PC-3 (cell line): ENCODE results near the gene FGD5. TPM values are rescaled to one million over a fixed set of nuclear protein-coding genes. Genes with fewer than 3 reads are reported as not detected.

Experiments
- ATAC-seq: fragments of 200-7000 bp; cut with Tn5 transposase; 2 replicates; pipeline ENCODE4 v1.9.1; 2020; ENCODE audit warnings: mild to moderate bottlenecking, moderate library complexity
- BruUV-seq: library from RNA; stranded (reverse); fragments of 400-500 nt; replicated peaks from 2 replicates; lab custom pipeline; 2021; lab: Mats Ljungman, UMichigan
- CTCF ChIA-PET: fragments of 300-600 bp; sonication (Branson Sonifier 250); formaldehyde crosslinking; loops from one replicate; lab custom pipeline; 2022; ENCODE audit warnings: antibody characterized with exemption; lab: Charles Lee
- POLR2A ChIA-PET: fragments of 300-600 bp; sonication (Branson Sonifier 250); formaldehyde crosslinking; loops from one replicate; lab custom pipeline; 2022; ENCODE audit warnings: antibody characterized with exemption; ENCODE audit not compliant: unreplicated experiment; lab: Charles Lee
- DNase-seq: peaks from one replicate; pipeline ENCODE4 v3.0.0-alpha.2; 2015
- H2AFZ ChIP-seq: fragments of 300-600 bp; sonication (generic); 2 replicates; pipeline ENCODE4 v1.6.0; 2016; ENCODE audit warnings: antibody characterized with exemption, low read length
- H3F3A ChIP-seq: fragments of 300-600 bp; sonication (generic); one replicate; pipeline ENCODE4 v1.6.0; 2017; ENCODE audit warnings: antibody characterized with exemption, low read length, control low read depth, mild to moderate bottlenecking; ENCODE audit not compliant: unreplicated experiment
- H3K27ac ChIP-seq: fragments of 300-600 bp; sonication (generic); 2 replicates; pipeline ENCODE4 v1.5.1; 2016; ENCODE audit warnings: mild to moderate bottlenecking, low read length
- H3K27me3 ChIP-seq: fragments of 300-600 bp; sonication (generic); 2 replicates; pipeline ENCODE4 v1.6.1; 2016; ENCODE audit warnings: low read length, mixed read lengths
- H3K36me3 ChIP-seq: fragments of 300-600 bp; sonication (generic); 2 replicates; pipeline ENCODE4 v1.6.1; 2016; ENCODE audit warnings: low read depth, mixed run types, low read length, mixed read lengths
- H3K4me1 ChIP-seq: fragments of 300-600 bp; sonication (generic); 2 replicates; pipeline ENCODE4 v1.5.1; 2016; ENCODE audit warnings: low read length; ENCODE audit not compliant: insufficient read depth
- H3K4me2 ChIP-seq: fragments of 300-600 bp; sonication (generic); 2 replicates; pipeline ENCODE4 v1.6.0; 2016; ENCODE audit warnings: low read length
- H3K4me3 ChIP-seq: fragments of 300-600 bp; sonication (generic); 2 replicates; pipeline ENCODE4 v1.5.1; 2016; ENCODE audit warnings: mild to moderate bottlenecking, low read length, mixed read lengths
- H3K79me2 ChIP-seq: fragments of 300-600 bp; sonication (generic); 2 replicates; pipeline ENCODE4 v1.6.1; 2017; ENCODE audit warnings: low read length, mixed read lengths
- H3K9ac ChIP-seq: fragments of 300-600 bp; sonication (generic); 2 replicates; pipeline ENCODE4 v1.6.0; 2016; ENCODE audit warnings: mild to moderate bottlenecking, low read length
- H3K9me2 ChIP-seq: fragments of 300-600 bp; sonication (generic); replicated peaks from 2 replicates; pipeline ENCODE4 v1.6.1; 2016; ENCODE audit warnings: mixed run types, low read length, mixed read lengths
- H3K9me3 ChIP-seq: fragments of 300-600 bp; sonication (generic); 2 replicates; pipeline ENCODE4 v1.6.1; 2016; ENCODE audit warnings: low read length, mixed read lengths
- H4K20me1 ChIP-seq: fragments of 300-600 bp; sonication (generic); 2 replicates; pipeline ENCODE4 v1.6.1; 2016; ENCODE audit warnings: low read length, mixed read lengths
- EZH2 ChIP-seq: fragments of 300-600 bp; sonication (generic); IDR thresholded peaks from one replicate; pipeline ENCODE4 v1.6.1; 2017; ENCODE audit warnings: antibody characterized with exemption, mild to moderate bottlenecking, low read length; ENCODE audit not compliant: unreplicated experiment
- EZH2phosphoT487 ChIP-seq: fragments of 300-600 bp; sonication (generic); IDR thresholded peaks from 2 replicates; pipeline ENCODE4 v1.6.1; 2018; ENCODE audit warnings: mild to moderate bottlenecking, antibody characterized with exemption, low read length, borderline replicate concordance
- intact Hi-C: fragments of 100-400 bp; cut with micrococcal nuclease; formaldehyde crosslinking; loops from 2 replicates; pipeline ENCODE4 v1.9.0; 2023
- total RNA-seq: library from RNA; depleted of rRNA; stranded (reverse); fragments of >200 nt; gene quantifications from 2 replicates; pipeline ENCODE4 v1.2.3, GENCODE V29; 2014
- TF ChIP-seq, protein P1 (sequence below): fragments of 300-600 bp; sonication (generic); conservative IDR thresholded peaks from 2 replicates; pipeline ENCODE4 v1.5.1; 2017; ENCODE audit warnings: antibody characterized with exemption, low read depth, mild to moderate bottlenecking, low read length

FGD5 gene
- total RNA-seq, 1 experiment from 2014 or later: not detected

DNA sequence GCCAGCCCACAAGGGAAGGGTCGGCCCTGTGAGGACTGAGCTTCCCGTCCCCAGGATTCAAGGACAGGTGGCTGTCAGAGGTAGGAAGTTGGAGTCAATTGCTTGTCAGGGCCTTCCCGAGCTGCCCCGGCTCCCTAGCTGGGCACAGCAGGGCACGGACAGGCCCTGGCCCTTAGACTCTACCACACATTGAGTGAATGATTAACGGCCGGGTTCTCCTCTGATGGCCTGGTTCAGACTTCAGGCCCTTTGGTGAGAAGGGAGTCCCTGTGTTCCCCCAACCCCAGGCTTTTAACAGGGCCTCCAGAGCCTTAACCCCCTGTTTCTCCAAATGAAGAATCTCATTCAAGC lies 16.4 kb upstream of the FGD5 start:
- TF ChIP-seq EZH2 (no peak), EZH2phosphoT487 (no peak)
- TF ChIP-seq, protein P1, sequence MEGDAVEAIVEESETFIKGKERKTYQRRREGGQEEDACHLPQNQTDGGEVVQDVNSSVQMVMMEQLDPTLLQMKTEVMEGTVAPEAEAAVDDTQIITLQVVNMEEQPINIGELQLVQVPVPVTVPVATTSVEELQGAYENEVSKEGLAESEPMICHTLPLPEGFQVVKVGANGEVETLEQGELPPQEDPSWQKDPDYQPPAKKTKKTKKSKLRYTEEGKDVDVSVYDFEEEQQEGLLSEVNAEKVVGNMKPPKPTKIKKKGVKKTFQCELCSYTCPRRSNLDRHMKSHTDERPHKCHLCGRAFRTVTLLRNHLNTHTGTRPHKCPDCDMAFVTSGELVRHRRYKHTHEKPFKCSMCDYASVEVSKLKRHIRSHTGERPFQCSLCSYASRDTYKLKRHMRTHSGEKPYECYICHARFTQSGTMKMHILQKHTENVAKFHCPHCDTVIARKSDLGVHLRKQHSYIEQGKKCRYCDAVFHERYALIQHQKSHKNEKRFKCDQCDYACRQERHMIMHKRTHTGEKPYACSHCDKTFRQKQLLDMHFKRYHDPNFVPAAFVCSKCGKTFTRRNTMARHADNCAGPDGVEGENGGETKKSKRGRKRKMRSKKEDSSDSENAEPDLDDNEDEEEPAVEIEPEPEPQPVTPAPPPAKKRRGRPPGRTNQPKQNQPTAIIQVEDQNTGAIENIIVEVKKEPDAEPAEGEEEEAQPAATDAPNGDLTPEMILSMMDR: no peak

DNA sequence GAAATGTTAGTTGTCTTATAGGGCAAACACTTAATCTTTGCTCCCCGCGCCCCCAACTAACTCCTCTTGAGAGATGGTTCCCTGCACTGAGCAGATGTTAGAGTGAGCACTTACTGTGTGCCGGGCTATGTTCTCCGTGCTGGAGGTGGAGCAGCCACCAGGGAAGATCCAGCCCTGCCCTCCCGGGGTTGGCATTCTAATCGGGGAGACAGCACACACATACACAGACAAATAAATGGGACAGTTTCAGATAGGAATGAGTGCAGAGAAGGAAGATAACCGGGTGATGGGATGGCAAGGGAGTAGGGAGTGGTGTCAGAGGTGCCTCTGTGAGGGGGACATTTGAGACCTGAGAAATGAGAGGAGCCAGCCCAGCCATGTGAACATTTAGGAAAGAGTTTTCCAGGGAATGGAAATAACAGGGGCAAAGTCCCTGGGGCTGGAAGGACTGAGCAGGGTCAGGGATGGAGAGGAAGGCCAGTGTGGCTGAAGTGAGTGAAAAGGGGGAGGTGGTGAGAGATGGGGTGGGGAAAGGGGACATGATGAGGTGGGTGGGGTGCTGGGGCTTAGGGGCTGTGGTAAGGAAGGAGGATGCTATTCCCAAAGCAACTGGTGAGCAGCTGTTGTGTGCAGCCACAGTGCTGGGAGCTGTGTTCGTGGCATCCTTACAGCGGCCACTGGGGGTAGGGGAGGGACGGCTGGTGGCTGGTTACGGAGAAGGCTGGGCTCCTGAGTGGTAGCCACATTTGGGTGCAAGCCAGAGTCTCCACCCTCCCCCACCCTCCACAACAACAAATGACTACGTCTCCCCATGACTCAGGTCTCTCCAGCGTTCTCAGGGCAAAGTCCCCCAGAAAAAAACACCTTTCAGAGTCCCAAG lies 15.4 kb upstream of the FGD5 start:
- Histone ChIP-seq H3K4me3 (no peak overlapping the region), H3K27ac (no peak overlapping the region), H3K27me3 (peaks cover 31% of the 10 kb centered on the region), H3K4me2 (0 out of 2 replicates have a peak overlapping the region, but pooled peaks have one; percentile 1), H3F3A (no peaks in the 10 kb centered on the region), H3K36me3 (no peaks in the 10 kb centered on the region), H3K9me2 (no peaks in the 10 kb centered on the region), H4K20me1 (no peaks in the 10 kb centered on the region), H3K79me2 (no peaks in the 10 kb centered on the region), H3K9ac (no peak overlapping the region), H3K9me3 (no peaks in the 10 kb centered on the region), H2AFZ (no peak overlapping the region), H3K4me1 (peaks cover 7% of the 10 kb centered on the region; the same call in 1 of the 2 replicates)
- DNase-seq (peak; percentile 48), ATAC-seq (peak; percentile 57)
- no peak for TF ChIP-seq EZH2
- TF ChIP-seq, protein P1: no peak
- no peak for TF ChIP-seq EZH2phosphoT487
- intact Hi-C loops: no loop called here
- CTCF ChIA-PET: no interaction called here
- no TSS peak for BruUV-seq
- POLR2A ChIA-PET: no interaction called here

More for the DNA sequence above, 16.4 kb upstream of the FGD5 start:
- ChIA-PET CTCF (no interaction called here), POLR2A (no interaction called here)
- no peaks in the 10 kb centered on the region for H3F3A ChIP-seq
- no peaks in the 10 kb centered on the region for H3K79me2 ChIP-seq
- peaks cover 7% of the 10 kb centered on the region; the same call in 1 of the 2 replicates for H3K4me1 ChIP-seq
- H3K4me2 ChIP-seq: no peak overlapping the region
- H4K20me1 ChIP-seq: no peaks in the 10 kb centered on the region
- no peaks in the 10 kb centered on the region for H3K36me3 ChIP-seq
- intact Hi-C loops: no loop called here
- no peak for ATAC-seq
- H3K9me3 ChIP-seq: no peaks in the 10 kb centered on the region
- H2AFZ ChIP-seq: no peak overlapping the region
- H3K27me3 ChIP-seq: peaks cover 40% of the 10 kb centered on the region
- no peak overlapping the region for H3K27ac ChIP-seq
- no TSS peak for BruUV-seq
- no peaks in the 10 kb centered on the region for H3K9me2 ChIP-seq
- DNase-seq: no peak
- H3K4me3 ChIP-seq: no peak overlapping the region
- no peak overlapping the region for H3K9ac ChIP-seq
